GM12878 (cell line): Measurements from ENCODE around the gene SCN11A. TPM values are rescaled to one million over a fixed set of nuclear protein-coding genes. Genes with fewer than 3 reads are reported as not detected.

Experiments used
- ATAC-seq: fragments of 200-7000 bp; cut with Tn5 transposase; 3 replicates; pipeline ENCODE4 v1.9.1; 2020; ENCODE audit warnings: mild to moderate bottlenecking, moderate library complexity
- BruUV-seq: library from RNA; stranded (reverse); fragments of 400-500 nt; replicated peaks from 2 replicates; lab custom pipeline; 2021; lab: Mats Ljungman, UMichigan
- CTCF ChIA-PET: fragments of 300-600 bp; sonication (Branson Sonifier 250); formaldehyde crosslinking; extraction: SDS; loops from one replicate; lab custom pipeline; 2021; ENCODE audit warnings: inconsistent platforms; lab: Yijun Ruan, JAX
- POLR2A ChIA-PET: fragments of 350-600 bp; formaldehyde crosslinking; extraction: SDS; loops from one replicate; lab custom pipeline; 2021; ENCODE audit warnings: inconsistent platforms; lab: Charles Lee
- RAD21 ChIA-PET: fragments of 300-600 bp; sonication (Branson Sonifier 250); formaldehyde crosslinking; loops from one replicate; lab custom pipeline; 2023; ENCODE audit warnings: antibody characterized with exemption; ENCODE audit not compliant: unreplicated experiment; lab: Charles Lee
- SMC1A ChIA-PET: fragments of 300-600 bp; sonication (Branson Sonifier 250); formaldehyde crosslinking; loops from one replicate; lab custom pipeline; 2023; ENCODE audit not compliant: unreplicated experiment, uncharacterized antibody; lab: Charles Lee
- DNase-seq: peaks from one replicate; pipeline ENCODE4 v3.0.0-alpha.2; 2011; ENCODE audit warnings: low read depth, low spot score
- FAIRE-seq: peaks from 3 replicates; lab custom pipeline; 2011; peaks lifted over from hg19 to GRCh38; lab: Jason Lieb, UNC
- H2AFZ ChIP-seq: 2 replicates; pipeline ENCODE4 v1.6.0; 2011; ENCODE audit warnings: low read depth, low read length, control low read depth; ENCODE audit not compliant: control insufficient read depth
- H3K27ac ChIP-seq: 2 replicates; pipeline ENCODE4 v1.5.1; 2011; ENCODE audit warnings: control low read depth; ENCODE audit not compliant: control insufficient read depth, insufficient read depth
- H3K27me3 ChIP-seq, 2 experiments: replicated peaks in 1 of 2; 2 replicates each; pipeline versions ENCODE4 v1.6.0 to v1.6.1; 2011; ENCODE audit warnings: low read length in 1 of 2; ENCODE audit not compliant: control insufficient read depth in 2 of 2, insufficient read depth in 2 of 2
- H3K36me3 ChIP-seq, 2 experiments: 2 replicates each; pipeline ENCODE4 v1.5.1; 2011; ENCODE audit warnings: low read length in 1 of 2; ENCODE audit not compliant: control insufficient read depth in 2 of 2, insufficient read depth in 2 of 2
- H3K4me1 ChIP-seq: 2 replicates; pipeline ENCODE4 v1.6.1; 2011; ENCODE audit warnings: mild to moderate bottlenecking, low read length, moderate library complexity, mixed read lengths; ENCODE audit not compliant: control insufficient read depth, insufficient read depth
- H3K4me2 ChIP-seq: 2 replicates; pipeline ENCODE4 v1.6.0; 2011; ENCODE audit warnings: control low read depth; ENCODE audit not compliant: control insufficient read depth, insufficient read depth
- H3K4me3 ChIP-seq: fragments of 200-600 bp; sonication (generic); 2 replicates; pipeline ENCODE4 v1.5.1; 2016
- H3K79me2 ChIP-seq: 2 replicates; pipeline ENCODE4 v1.6.0; 2011; ENCODE audit warnings: low read length; ENCODE audit not compliant: control insufficient read depth, insufficient read depth
- H3K9ac ChIP-seq: 2 replicates; pipeline ENCODE4 v1.8.0; 2011; ENCODE audit warnings: low read length, control low read depth, mixed read lengths; ENCODE audit not compliant: control insufficient read depth, insufficient read depth
- H3K9me3 ChIP-seq: replicated peaks from 3 replicates; pipeline ENCODE4 v1.5.1; 2011; ENCODE audit warnings: mild to moderate bottlenecking, low read length; ENCODE audit not compliant: control insufficient read depth, insufficient read depth
- H4K20me1 ChIP-seq: 2 replicates; pipeline ENCODE4 v1.6.0; 2011; ENCODE audit not compliant: control insufficient read depth, insufficient read depth
- CREM ChIP-seq: IDR thresholded peaks from 2 replicates; pipeline ENCODE4 v1.6.1; 2014; ENCODE audit warnings: antibody characterized with exemption, low read depth
- FOXK2 ChIP-seq: fragments of 450-650 bp; IDR thresholded peaks from 2 replicates; pipeline ENCODE4 v1.6.1; 2017; ENCODE audit warnings: mild to moderate bottlenecking, moderate library complexity
- GATAD2B ChIP-seq: fragments of 450-650 bp; conservative IDR thresholded peaks from 2 replicates; pipeline ENCODE4 v1.6.1; 2017; ENCODE audit warnings: low read depth, mild to moderate bottlenecking, moderate library complexity
- JUNB ChIP-seq: IDR thresholded peaks from 2 replicates; pipeline ENCODE4 v1.6.1; 2016; ENCODE audit warnings: antibody characterized with exemption, mild to moderate bottlenecking
- JUND ChIP-seq: IDR thresholded peaks from 2 replicates; pipeline ENCODE4 v1.6.1; 2012; ENCODE audit warnings: low read depth, mild to moderate bottlenecking, low read length, improper control_type of control experiment, moderate library complexity
- NFYB ChIP-seq: IDR thresholded peaks from 2 replicates; pipeline ENCODE4 v1.6.1; 2011; ENCODE audit warnings: low read depth, mild to moderate bottlenecking, low read length, improper control_type of control experiment, moderate library complexity; ENCODE audit not compliant: insufficient read depth
- NRF1 ChIP-seq: conservative IDR thresholded peaks from 2 replicates; pipeline ENCODE4 v1.6.1; 2011; ENCODE audit warnings: mild to moderate bottlenecking, low read depth, low read length, improper control_type of control experiment
- SMAD1 ChIP-seq: fragments of 450-650 bp; IDR thresholded peaks from 2 replicates; pipeline ENCODE4 v1.6.1; 2018; ENCODE audit warnings: mild to moderate bottlenecking, low read depth; ENCODE audit not compliant: partially characterized antibody
- STAT1 ChIP-seq: fragments of 450-650 bp; conservative IDR thresholded peaks from 2 replicates; pipeline ENCODE4 v1.6.1; 2014; ENCODE audit warnings: antibody characterized with exemption, mild to moderate bottlenecking
- ZNF217 ChIP-seq: fragments of 450-650 bp; IDR thresholded peaks from 2 replicates; pipeline ENCODE4 v1.6.1; 2017; ENCODE audit warnings: antibody characterized with exemption, mild to moderate bottlenecking
- in situ Hi-C: fragments of 300-500 bp; cut with MboI; formaldehyde crosslinking; loops from 9 replicates; pipeline ENCODE4 v1.14.3; 2018; ENCODE audit warnings: mixed read lengths
- intact Hi-C: fragments of 100-400 bp; cut with micrococcal nuclease; formaldehyde crosslinking; loops from one replicate; pipeline ENCODE4 v1.14.2; 2022; ENCODE audit not compliant: unreplicated experiment
- polyA plus RNA-seq, 11 experiments: library from polyadenylated mRNA; depleted of rRNA in 4 of 11; unstranded in 6 of 11; stranded (reverse) in 5 of 11; fragments of >200 nt; fragmentation: Nextera tagmentation in 4 of 11; fragmentation: Illumina TruSeq in 1 of 11; extraction: Ambion mirVana in 4 of 11; extraction: Trizol in 1 of 11; gene quantifications; 1 replicate in 1 of 11; 2 replicates in 10 of 11; pipeline versions ENCODE4 v1.2.1 to v1.2.3, GENCODE V29; 2011 to 2016; ENCODE audit warnings: inconsistent platforms in 2 of 11, missing spikeins in 2 of 11, low read depth in 1 of 11
- total RNA-seq, 4 experiments: library from RNA; depleted of rRNA in 3 of 4; stranded (reverse); fragments of >200 nt in 3 of 4; fragmentation: Illumina TruSeq in 1 of 4; extraction: Trizol in 1 of 4; gene quantifications; 2 replicates each; pipeline versions ENCODE4 v1.2.1 to v1.2.3, GENCODE V29; 2013 to 2021
- TF ChIP-seq, protein P1 (sequence below): fragments of 450-650 bp; conservative IDR thresholded peaks from 2 replicates; pipeline ENCODE4 v1.6.1; 2017; ENCODE audit warnings: mild to moderate bottlenecking, moderate library complexity
- TF ChIP-seq, protein P2 (sequence below): fragments of 450-650 bp; IDR thresholded peaks from 2 replicates; pipeline ENCODE4 v1.6.1; 2017; ENCODE audit warnings: mild to moderate bottlenecking
- TF ChIP-seq, protein P3 (sequence below): IDR thresholded peaks from 2 replicates; pipeline ENCODE4 v1.6.1; 2011; ENCODE audit warnings: low read depth, low read length, improper control_type of control experiment, borderline replicate concordance
- TF ChIP-seq, protein P4 (sequence below): fragments of 450-650 bp; IDR thresholded peaks from 2 replicates; pipeline ENCODE4 v1.6.1; 2017; ENCODE audit warnings: mild to moderate bottlenecking, moderate library complexity

SCN11A gene
- total and polyA plus RNA-seq, 10 of the 15 experiments (the other 5 are each of a cell fraction or from before 2014, with no cell fraction given) = under 0.01 to 0.14 (median 0.03) TPM; not detected in 4

DNA sequence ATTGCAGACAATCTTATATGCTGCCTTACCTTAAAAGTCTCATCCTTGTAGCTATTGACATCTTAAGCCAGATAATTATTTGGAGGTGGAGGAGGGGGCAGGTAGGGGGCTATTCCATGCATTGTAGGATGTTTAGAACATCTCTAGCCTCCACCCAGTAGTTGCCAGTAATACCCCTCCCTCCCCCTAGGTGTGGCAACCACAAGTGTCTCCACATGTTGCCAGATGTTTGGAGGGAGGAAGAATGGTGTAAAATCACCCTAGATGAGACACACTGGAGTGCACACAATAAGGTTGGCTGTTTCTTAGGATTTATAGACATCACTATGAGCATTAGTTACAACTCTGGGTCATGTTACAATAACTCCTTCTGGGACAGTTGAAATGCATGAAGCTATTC lies 28.3 kb upstream of the SCN11A start:
- in situ Hi-C loops (no loop called here), intact Hi-C loops (no loop called here)
- Histone ChIP-seq H3K9ac (no peak overlapping the region), H4K20me1 (no peaks in the 10 kb centered on the region), H3K4me2 (no peak overlapping the region), H2AFZ (no peak overlapping the region), H3K27me3 (no peaks in the 10 kb centered on the region), H3K4me1 (no peaks in the 10 kb centered on the region), H3K4me3 (no peak overlapping the region), H3K79me2 (no peaks in the 10 kb centered on the region), H3K27ac (no peak overlapping the region), H3K36me3 (peaks cover 3 to 13% of the 10 kb centered on the region in 2 experiments), H3K9me3 (no peaks in the 10 kb centered on the region)
- ChIA-PET POLR2A (no interaction called here), SMC1A (interaction anchor here (1.3 to 2.6 kb wide), 3 partner anchors 9 to 50 kb away, joined by 3 to 8 read pairs (median 5); no protein-coding TSS in a partner anchor), CTCF (interaction anchor here (0.8 to 3.2 kb wide), 6 partner anchors 8 to 212 kb away, joined by 3 to 11 read pairs (median 3); no protein-coding TSS in a partner anchor), RAD21 (interaction anchor here (0.8 to 1.0 kb wide), 4 partner anchors 11 to 208 kb away, joined by 3 to 4 read pairs (median 3); no protein-coding TSS in a partner anchor)
- DNase-seq (no peak), FAIRE-seq (no peak), ATAC-seq (no peak)
- no TSS peak for BruUV-seq
- TF ChIP-seq ZNF217 = no peak
- no peak for TF ChIP-seq STAT1
- TF ChIP-seq, protein P1, sequence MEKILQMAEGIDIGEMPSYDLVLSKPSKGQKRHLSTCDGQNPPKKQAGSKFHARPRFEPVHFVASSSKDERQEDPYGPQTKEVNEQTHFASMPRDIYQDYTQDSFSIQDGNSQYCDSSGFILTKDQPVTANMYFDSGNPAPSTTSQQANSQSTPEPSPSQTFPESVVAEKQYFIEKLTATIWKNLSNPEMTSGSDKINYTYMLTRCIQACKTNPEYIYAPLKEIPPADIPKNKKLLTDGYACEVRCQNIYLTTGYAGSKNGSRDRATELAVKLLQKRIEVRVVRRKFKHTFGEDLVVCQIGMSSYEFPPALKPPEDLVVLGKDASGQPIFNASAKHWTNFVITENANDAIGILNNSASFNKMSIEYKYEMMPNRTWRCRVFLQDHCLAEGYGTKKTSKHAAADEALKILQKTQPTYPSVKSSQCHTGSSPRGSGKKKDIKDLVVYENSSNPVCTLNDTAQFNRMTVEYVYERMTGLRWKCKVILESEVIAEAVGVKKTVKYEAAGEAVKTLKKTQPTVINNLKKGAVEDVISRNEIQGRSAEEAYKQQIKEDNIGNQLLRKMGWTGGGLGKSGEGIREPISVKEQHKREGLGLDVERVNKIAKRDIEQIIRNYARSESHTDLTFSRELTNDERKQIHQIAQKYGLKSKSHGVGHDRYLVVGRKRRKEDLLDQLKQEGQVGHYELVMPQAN = no peak
- TF ChIP-seq JUND = no peak
- TF ChIP-seq SMAD1 = no peak
- TF ChIP-seq, protein P2, sequence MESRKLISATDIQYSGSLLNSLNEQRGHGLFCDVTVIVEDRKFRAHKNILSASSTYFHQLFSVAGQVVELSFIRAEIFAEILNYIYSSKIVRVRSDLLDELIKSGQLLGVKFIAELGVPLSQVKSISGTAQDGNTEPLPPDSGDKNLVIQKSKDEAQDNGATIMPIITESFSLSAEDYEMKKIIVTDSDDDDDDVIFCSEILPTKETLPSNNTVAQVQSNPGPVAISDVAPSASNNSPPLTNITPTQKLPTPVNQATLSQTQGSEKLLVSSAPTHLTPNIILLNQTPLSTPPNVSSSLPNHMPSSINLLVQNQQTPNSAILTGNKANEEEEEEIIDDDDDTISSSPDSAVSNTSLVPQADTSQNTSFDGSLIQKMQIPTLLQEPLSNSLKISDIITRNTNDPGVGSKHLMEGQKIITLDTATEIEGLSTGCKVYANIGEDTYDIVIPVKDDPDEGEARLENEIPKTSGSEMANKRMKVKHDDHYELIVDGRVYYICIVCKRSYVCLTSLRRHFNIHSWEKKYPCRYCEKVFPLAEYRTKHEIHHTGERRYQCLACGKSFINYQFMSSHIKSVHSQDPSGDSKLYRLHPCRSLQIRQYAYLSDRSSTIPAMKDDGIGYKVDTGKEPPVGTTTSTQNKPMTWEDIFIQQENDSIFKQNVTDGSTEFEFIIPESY = no peak
- TF ChIP-seq NRF1 = no peak
- TF ChIP-seq GATAD2B = no peak
- TF ChIP-seq, protein P3, sequence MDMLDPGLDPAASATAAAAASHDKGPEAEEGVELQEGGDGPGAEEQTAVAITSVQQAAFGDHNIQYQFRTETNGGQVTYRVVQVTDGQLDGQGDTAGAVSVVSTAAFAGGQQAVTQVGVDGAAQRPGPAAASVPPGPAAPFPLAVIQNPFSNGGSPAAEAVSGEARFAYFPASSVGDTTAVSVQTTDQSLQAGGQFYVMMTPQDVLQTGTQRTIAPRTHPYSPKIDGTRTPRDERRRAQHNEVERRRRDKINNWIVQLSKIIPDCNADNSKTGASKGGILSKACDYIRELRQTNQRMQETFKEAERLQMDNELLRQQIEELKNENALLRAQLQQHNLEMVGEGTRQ = no peak
- no peak for TF ChIP-seq FOXK2
- TF ChIP-seq, protein P4, sequence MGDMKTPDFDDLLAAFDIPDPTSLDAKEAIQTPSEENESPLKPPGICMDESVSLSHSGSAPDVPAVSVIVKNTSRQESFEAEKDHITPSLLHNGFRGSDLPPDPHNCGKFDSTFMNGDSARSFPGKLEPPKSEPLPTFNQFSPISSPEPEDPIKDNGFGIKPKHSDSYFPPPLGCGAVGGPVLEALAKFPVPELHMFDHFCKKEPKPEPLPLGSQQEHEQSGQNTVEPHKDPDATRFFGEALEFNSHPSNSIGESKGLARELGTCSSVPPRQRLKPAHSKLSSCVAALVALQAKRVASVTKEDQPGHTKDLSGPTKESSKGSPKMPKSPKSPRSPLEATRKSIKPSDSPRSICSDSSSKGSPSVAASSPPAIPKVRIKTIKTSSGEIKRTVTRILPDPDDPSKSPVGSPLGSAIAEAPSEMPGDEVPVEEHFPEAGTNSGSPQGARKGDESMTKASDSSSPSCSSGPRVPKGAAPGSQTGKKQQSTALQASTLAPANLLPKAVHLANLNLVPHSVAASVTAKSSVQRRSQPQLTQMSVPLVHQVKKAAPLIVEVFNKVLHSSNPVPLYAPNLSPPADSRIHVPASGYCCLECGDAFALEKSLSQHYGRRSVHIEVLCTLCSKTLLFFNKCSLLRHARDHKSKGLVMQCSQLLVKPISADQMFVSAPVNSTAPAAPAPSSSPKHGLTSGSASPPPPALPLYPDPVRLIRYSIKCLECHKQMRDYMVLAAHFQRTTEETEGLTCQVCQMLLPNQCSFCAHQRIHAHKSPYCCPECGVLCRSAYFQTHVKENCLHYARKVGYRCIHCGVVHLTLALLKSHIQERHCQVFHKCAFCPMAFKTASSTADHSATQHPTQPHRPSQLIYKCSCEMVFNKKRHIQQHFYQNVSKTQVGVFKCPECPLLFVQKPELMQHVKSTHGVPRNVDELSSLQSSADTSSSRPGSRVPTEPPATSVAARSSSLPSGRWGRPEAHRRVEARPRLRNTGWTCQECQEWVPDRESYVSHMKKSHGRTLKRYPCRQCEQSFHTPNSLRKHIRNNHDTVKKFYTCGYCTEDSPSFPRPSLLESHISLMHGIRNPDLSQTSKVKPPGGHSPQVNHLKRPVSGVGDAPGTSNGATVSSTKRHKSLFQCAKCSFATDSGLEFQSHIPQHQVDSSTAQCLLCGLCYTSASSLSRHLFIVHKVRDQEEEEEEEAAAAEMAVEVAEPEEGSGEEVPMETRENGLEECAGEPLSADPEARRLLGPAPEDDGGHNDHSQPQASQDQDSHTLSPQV = no peak
- no peak for TF ChIP-seq CREM
- TF ChIP-seq JUNB = no peak
- no peak for TF ChIP-seq NFYB
